Adrenal gland (tissue), 5 donors: ENCODE results near the gene ATN1.
A peak's percentile ranks its signal among the peaks of the same experiment; 100 is the strongest.

Experiments
- CTCF ChIP-seq, 6 experiments: fragments of 450-650 bp in 4 of 6; fragments of 200-600 bp in 2 of 6; sonication (generic) in 1 of 6; IDR thresholded peaks; 1 replicate in 5 of 6; 2 replicates in 1 of 6; pipeline versions ENCODE4 v1.5.1 to v1.8.0; 2016 to 2021; ENCODE audit warnings: antibody characterized with exemption in 6 of 6, mild to moderate bottlenecking in 2 of 6, moderate library complexity in 1 of 6
- POLR2A ChIP-seq, 2 donors: fragments of 450-650 bp; IDR thresholded peaks; one replicate each; pipeline ENCODE4 v1.6.1; 2017; ENCODE audit warnings: antibody characterized with exemption in 2 of 2, mild to moderate bottlenecking in 2 of 2, moderate library complexity in 1 of 2
- donor health status: DM: no; HTN: no; CAD: no.

GRCh38 chr12:6959058-6959804, 31.5 kb downstream of the ATN1 start:
- TF ChIP-seq CTCF (IDR thresholded peaks at IDR 0.05) (no peak), POLR2A (IDR thresholded peaks at IDR 0.05) (peak in 1 of 2 donors; percentile 21)
